Measurements from ENCODE around the gene PACS2. TPM values are rescaled to one million over a fixed set of nuclear protein-coding genes. Genes with fewer than 3 reads are reported as not detected.

Gene PACS2
- total and polyA plus RNA-seq, 2 donors (not counting 3 experiments of a cell fraction or from before 2014, with no cell fraction given): 52.7 to 86.3 TPM

DNA sequence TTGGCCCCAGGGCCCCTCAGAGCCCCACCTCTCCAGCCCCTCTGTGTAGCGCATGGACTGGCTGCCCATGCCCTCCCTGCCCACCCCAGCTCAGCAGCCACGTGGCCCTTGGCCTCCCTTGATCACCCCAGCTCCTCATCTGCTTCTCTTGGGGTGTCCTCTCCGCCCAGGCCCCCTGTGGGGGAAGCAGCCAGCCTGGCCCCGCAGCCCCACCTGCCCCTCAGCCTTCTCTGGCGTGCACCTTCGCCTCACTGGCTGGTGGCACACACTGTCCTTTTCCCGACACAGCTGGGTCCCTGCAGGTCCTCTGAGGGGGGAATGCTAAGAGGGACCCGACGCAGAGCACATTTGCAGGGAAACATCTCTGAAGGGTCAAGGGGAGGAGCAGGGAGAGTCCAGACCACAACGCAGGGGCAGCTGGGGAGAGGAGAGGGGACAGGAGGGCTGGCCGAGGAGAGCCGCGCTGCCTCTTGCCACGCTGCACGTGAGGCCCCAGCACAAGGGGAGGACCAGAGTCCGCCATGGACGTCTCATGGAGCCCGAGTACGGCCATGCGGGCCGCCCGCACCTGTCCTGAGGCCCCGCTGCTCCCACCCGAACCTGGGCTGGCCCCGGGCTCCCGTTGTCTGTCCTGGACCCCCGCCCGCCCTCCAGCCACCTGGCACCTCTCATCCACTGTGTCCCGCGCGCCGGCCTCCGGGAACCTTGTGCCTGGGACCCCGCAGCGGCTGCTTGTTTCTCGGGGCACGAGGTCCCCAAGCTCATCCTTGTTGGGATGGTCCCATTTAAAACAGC is 36.1 kb downstream of the PACS2 start:
- Histone ChIP-seq H3K27ac (ENCODE audit: insufficient read depth, low read depth, low read length) (no peak overlapping the region), H3K9me3 (replicated peaks; ENCODE audit: control insufficient read depth, insufficient read depth, low read length) (no peaks in the 10 kb centered on the region), H3K36me3 (ENCODE audit: control insufficient read depth in 2 of 2, extremely low read depth in 1 of 2, insufficient read depth in 2 of 2, low read length in 2 of 2) (peaks cover 0 to 4% of the 10 kb centered on the region in 2 experiments), H3K9me1 (replicated peaks; ENCODE audit: control insufficient read depth, extremely low read depth, insufficient read depth, low read length) (no peaks in the 10 kb centered on the region), H3K4me1 (ENCODE audit: control insufficient read depth, extremely low read depth, insufficient read depth, low read length) (peaks cover 2% of the 10 kb centered on the region), H3K27me3 (ENCODE audit: control insufficient read depth in 2 of 2, insufficient read depth in 2 of 2, low read length in 2 of 2) (no peaks in the 10 kb centered on the region), H4K20me1 (replicated peaks; ENCODE audit: control insufficient read depth, extremely low read depth, insufficient read depth, low read length) (no peaks in the 10 kb centered on the region), H3K4me2 (ENCODE audit: insufficient read depth, low read length) (no peak overlapping the region), H2AFZ (ENCODE audit: low read depth, low read length) (no peak overlapping the region), H3K4me3 (replicated peaks in 1 of 3; ENCODE audit: insufficient read depth in 1 of 3, low read depth in 1 of 3, low read length in 3 of 3) (no peak overlapping the region), H3K9ac (replicated peaks; ENCODE audit: extremely low read depth, insufficient read depth, low read length) (no peak overlapping the region), H3K79me2 (ENCODE audit: control insufficient read depth, insufficient read depth, low read length) (peaks cover 3% of the 10 kb centered on the region)
- ChIA-PET CTCF (interaction anchor here (2.1 to 2.9 kb wide), 3 partner anchors 50 to 261 kb away, joined by 22 to 58 read pairs (median 34); partner anchors contain the start of genes BRF1 and JAG2), POLR2A (no interaction called here)
- FAIRE-seq (no peak), DNase-seq (ENCODE audit: low read depth, low spot score) (no peak)
- intact Hi-C loops (cut with micrococcal nuclease): no loop called here
- dilution Hi-C loops (cut with MboI; ENCODE audit: extremely low pct_ligation_motif_present, low sequenced_read_pairs): no loop called here
- TF ChIP-seq, protein P1, sequence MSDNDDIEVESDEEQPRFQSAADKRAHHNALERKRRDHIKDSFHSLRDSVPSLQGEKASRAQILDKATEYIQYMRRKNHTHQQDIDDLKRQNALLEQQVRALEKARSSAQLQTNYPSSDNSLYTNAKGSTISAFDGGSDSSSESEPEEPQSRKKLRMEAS (IDR thresholded peaks at IDR 0.05; ENCODE audit: insufficient read depth, insufficient read length): no peak
- TF ChIP-seq POLR2A (IDR thresholded peaks at IDR 0.05; ENCODE audit: low read depth, low read length) (no peak), FOS (IDR thresholded peaks at IDR 0.05; ENCODE audit: borderline replicate concordance, insufficient read depth, low read length) (no peak), MYC (IDR thresholded peaks at IDR 0.05; ENCODE audit: low read depth, low read length) (no peak), GATA2 (IDR thresholded peaks at IDR 0.05; ENCODE audit: insufficient read depth, insufficient read length, low read depth, low read length) (no peak), EZH2 (IDR thresholded peaks at IDR 0.05; ENCODE audit: borderline replicate concordance, low read depth, low read length, severe bottlenecking) (no peak), JUN (IDR thresholded peaks at IDR 0.05; ENCODE audit: borderline replicate concordance, insufficient read depth, insufficient read length, low read depth) (no peak), POLR2AphosphoS5 (IDR thresholded peaks at IDR 0.05; ENCODE audit: insufficient read depth, low read depth, low read length) (no peak)
- TF ChIP-seq, protein P2, sequence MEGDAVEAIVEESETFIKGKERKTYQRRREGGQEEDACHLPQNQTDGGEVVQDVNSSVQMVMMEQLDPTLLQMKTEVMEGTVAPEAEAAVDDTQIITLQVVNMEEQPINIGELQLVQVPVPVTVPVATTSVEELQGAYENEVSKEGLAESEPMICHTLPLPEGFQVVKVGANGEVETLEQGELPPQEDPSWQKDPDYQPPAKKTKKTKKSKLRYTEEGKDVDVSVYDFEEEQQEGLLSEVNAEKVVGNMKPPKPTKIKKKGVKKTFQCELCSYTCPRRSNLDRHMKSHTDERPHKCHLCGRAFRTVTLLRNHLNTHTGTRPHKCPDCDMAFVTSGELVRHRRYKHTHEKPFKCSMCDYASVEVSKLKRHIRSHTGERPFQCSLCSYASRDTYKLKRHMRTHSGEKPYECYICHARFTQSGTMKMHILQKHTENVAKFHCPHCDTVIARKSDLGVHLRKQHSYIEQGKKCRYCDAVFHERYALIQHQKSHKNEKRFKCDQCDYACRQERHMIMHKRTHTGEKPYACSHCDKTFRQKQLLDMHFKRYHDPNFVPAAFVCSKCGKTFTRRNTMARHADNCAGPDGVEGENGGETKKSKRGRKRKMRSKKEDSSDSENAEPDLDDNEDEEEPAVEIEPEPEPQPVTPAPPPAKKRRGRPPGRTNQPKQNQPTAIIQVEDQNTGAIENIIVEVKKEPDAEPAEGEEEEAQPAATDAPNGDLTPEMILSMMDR (IDR thresholded peaks at IDR 0.05; ENCODE audit: extremely low read depth in 1 of 2, insufficient read depth in 1 of 2, low read depth in 1 of 2, low read length in 2 of 2): no peak
- BruUV-seq (replicated peaks): no TSS peak
